ENCODE data around the gene TRNP1.

GRCh38 chr1:27021354-27022031 lies 28.0 kb downstream of the TRNP1 start:
- TF ChIP-seq CTCF (IDR thresholded peaks at IDR 0.05) (no peak), POLR2A (IDR thresholded peaks at IDR 0.05) (no peak)

Measured in lower leg skin (tissue), 3 donors.